ENCODE results near the gene APOBEC4.

APOBEC4 gene

DNA sequence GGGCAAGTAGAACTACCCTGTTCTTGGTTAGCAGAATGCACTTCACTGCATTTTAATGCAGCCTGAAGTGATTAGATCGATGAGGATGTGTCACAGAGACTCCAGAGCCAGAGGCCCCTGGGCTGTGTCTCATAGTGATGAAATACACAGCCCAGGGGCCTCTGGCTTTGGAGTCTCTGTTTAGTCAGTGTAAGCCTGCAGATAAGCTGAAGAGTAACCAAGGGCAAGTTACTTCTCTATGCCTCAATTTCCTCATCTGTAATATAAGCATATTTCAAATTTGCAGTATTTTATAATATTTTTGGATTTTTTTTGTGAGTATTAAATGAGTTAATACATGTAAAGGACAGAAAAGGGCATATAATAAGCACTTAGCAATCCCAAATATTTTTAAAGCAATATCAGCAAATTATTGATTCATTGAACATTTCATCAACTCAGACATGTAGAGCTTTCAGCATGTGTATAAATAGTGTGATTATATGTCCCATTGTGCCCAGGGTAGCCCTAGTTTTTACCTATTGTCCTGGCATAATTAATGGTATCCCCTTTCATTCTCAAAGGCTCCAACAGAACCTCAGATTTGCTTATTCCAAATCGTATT is 23.6 kb upstream of the APOBEC4 start:
- ChIA-PET POLR2A (no interaction called here), CTCF (interaction anchor here (3.4 kb wide), 1 partner anchor 8 kb away, joined by 17 read pairs; no protein-coding TSS in a partner anchor)
- no peak for DNase-seq (ENCODE audit: extremely low spot score)
- TF ChIP-seq FOXM1 (IDR thresholded peaks at IDR 0.05; ENCODE audit: borderline replicate concordance) (no peak), TARDBP (IDR thresholded peaks at IDR 0.05) (no peak), CTBP1 (IDR thresholded peaks at IDR 0.05; ENCODE audit: borderline replicate concordance) (no peak), BHLHE40 (IDR thresholded peaks at IDR 0.05; ENCODE audit: borderline replicate concordance) (no peak), ARNT (IDR thresholded peaks at IDR 0.05) (no peak), FOXK2 (IDR thresholded peaks at IDR 0.05) (no peak), SUZ12 (IDR thresholded peaks at IDR 0.05) (no peak), FOXA1 (IDR thresholded peaks at IDR 0.05) (no peak), ELF4 (IDR thresholded peaks at IDR 0.05) (no peak), SP1 (IDR thresholded peaks at IDR 0.05) (no peak)

DNA sequence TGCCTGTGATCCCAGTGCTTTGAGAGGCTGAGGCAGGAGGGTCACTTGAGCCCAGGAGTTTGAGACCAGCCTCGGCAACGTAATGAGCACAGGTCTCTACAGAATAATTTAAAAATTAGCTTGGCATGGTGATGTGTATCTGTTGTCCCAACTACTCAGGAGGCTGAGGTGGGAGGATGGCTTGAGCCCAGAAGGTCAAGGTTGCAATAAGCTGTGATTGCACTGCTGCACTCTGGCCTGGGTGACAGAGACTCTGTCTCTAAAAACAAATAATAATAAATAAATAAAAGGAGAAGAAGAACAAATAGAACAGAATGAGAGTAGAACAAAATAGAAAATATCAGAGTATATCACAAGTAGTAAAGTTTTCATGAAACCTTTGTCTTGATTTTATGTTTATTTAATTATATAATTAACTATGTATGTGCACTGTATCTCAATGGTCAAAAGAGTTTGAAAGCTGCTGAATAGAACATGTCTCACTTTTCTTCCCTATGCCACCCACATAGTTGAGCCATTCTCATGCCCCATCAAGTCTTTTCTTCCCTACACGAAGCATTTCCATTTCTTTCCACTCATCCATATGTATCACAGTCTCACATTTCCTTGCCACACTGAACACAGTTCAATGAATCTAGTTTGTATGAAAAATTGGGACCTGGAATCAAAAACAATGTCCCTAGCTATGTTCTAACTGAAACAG is 22.9 kb upstream of the APOBEC4 start:
- POLR2A ChIA-PET = no interaction called here
- TF ChIP-seq LEF1 (IDR thresholded peaks at IDR 0.05; ENCODE audit: borderline replicate concordance) = no peak
- TF ChIP-seq CTBP1 (IDR thresholded peaks at IDR 0.05; ENCODE audit: borderline replicate concordance) = no peak
- TF ChIP-seq BHLHE40 (IDR thresholded peaks at IDR 0.05; ENCODE audit: borderline replicate concordance) = no peak
- no peak for TF ChIP-seq FOXK2 (IDR thresholded peaks at IDR 0.05)
- no peak for TF ChIP-seq TARDBP (IDR thresholded peaks at IDR 0.05)
- TF ChIP-seq HDGF (IDR thresholded peaks at IDR 0.05; ENCODE audit: borderline replicate concordance) = no peak
- no peak for TF ChIP-seq FOXA1 (IDR thresholded peaks at IDR 0.05)
- TF ChIP-seq SP1 (IDR thresholded peaks at IDR 0.05) = no peak
- TF ChIP-seq ZNF384 (IDR thresholded peaks at IDR 0.05) = no peak
- TF ChIP-seq ARNT (IDR thresholded peaks at IDR 0.05) = no peak
- TF ChIP-seq ELF4 (IDR thresholded peaks at IDR 0.05) = no peak
- no peak for TF ChIP-seq L3MBTL2 (conservative IDR thresholded peaks at IDR 0.05)
- no peak for TF ChIP-seq FOXM1 (IDR thresholded peaks at IDR 0.05; ENCODE audit: borderline replicate concordance)
- TF ChIP-seq NFRKB (IDR thresholded peaks at IDR 0.05) = no peak
- TF ChIP-seq SUZ12 (IDR thresholded peaks at IDR 0.05) = no peak
- TF ChIP-seq, protein P1, sequence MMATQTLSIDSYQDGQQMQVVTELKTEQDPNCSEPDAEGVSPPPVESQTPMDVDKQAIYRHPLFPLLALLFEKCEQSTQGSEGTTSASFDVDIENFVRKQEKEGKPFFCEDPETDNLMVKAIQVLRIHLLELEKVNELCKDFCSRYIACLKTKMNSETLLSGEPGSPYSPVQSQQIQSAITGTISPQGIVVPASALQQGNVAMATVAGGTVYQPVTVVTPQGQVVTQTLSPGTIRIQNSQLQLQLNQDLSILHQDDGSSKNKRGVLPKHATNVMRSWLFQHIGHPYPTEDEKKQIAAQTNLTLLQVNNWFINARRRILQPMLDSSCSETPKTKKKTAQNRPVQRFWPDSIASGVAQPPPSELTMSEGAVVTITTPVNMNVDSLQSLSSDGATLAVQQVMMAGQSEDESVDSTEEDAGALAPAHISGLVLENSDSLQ (IDR thresholded peaks at IDR 0.05) = no peak
- no peak for DNase-seq (ENCODE audit: extremely low spot score)
- CTCF ChIA-PET = interaction anchor here (3.4 kb wide), 1 partner anchor 9 kb away, joined by 17 read pairs; no protein-coding TSS in a partner anchor

DNA sequence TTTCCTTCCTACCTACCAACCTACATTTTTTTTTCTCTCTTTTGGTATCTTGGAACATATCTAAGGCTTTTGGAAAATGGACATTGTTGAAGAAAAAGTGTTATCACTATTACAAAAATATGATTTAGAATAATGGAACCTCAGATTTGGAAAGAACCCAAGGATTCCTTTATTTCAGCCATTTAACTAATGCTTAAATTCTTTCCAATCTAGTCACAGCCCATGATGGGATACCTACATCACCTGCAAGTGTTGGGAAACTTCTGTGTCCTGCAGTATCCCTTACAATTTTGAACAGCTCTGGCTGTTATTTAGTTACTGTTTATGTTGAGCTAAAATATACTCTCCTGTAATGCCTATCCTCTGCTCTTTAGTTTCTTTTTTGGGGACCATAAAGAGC is 22.3 kb upstream of the APOBEC4 start:
- ChIA-PET POLR2A (no interaction called here), CTCF (interaction anchor here (3.4 kb wide), 1 partner anchor 10 kb away, joined by 17 read pairs; no protein-coding TSS in a partner anchor)
- no peak for TF ChIP-seq SP1 (IDR thresholded peaks at IDR 0.05)
- TF ChIP-seq ARNT (IDR thresholded peaks at IDR 0.05) = no peak
- no peak for TF ChIP-seq ZNF384 (IDR thresholded peaks at IDR 0.05)
- TF ChIP-seq, protein P1 (IDR thresholded peaks at IDR 0.05) = no peak
- no peak for TF ChIP-seq L3MBTL2 (conservative IDR thresholded peaks at IDR 0.05)
- TF ChIP-seq TARDBP (IDR thresholded peaks at IDR 0.05) = no peak
- TF ChIP-seq BHLHE40 (IDR thresholded peaks at IDR 0.05; ENCODE audit: borderline replicate concordance) = no peak
- TF ChIP-seq ELF4 (IDR thresholded peaks at IDR 0.05) = no peak
- no peak for TF ChIP-seq LEF1 (IDR thresholded peaks at IDR 0.05; ENCODE audit: borderline replicate concordance)
- DNase-seq (ENCODE audit: extremely low spot score) = no peak

DNA sequence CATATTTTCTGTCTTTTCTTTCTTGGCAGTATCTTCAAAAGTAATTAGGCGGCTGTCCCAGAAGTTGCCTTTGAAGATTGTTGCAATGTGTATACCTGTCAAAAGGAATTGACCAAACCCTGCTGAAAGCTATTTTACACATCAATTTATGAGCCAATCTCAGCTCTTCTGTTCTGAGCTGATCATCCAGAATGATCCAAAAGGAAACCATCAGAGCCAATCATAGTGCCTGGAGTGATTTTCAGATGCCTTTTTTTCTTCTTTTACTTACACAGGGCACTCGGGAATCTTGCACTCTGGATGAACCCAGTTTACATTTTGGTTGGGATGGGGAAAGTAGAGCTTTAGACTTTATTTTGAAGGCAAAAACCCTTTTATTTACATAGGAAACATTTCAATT is 21.8 kb upstream of the APOBEC4 start:
- DNase-seq (ENCODE audit: extremely low spot score) = no peak
- no peak for TF ChIP-seq TARDBP (IDR thresholded peaks at IDR 0.05)
- CTCF ChIA-PET = interaction anchor here (0.7 to 3.4 kb wide), 2 partner anchors 10 to 19 kb away, joined by 3 to 17 read pairs; no protein-coding TSS in a partner anchor
- POLR2A ChIA-PET = no interaction called here

DNA sequence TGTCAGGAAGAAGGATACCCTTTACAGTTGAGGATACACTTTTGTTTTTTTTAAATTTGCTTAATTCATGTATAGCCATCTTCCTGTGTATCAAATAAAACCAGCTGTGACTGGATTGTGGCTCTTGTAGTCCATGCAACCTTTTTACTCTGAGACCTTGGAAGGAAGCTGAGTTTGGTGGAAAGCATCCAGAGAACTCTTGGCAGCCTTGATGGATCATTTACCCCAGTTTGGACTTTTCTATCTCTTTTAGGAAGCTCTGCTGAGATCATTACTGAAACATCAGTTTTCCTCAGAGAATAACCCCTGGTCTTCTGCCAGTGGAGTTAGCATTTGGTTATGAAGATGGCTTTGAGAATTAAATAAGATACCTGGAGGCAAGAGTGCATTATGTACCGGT is 21.2 kb upstream of the APOBEC4 start:
- TF ChIP-seq FOXM1 (IDR thresholded peaks at IDR 0.05; ENCODE audit: borderline replicate concordance) = no peak
- no peak for TF ChIP-seq BHLHE40 (IDR thresholded peaks at IDR 0.05; ENCODE audit: borderline replicate concordance)
- no peak for TF ChIP-seq SUZ12 (IDR thresholded peaks at IDR 0.05)
- TF ChIP-seq CTBP1 (IDR thresholded peaks at IDR 0.05; ENCODE audit: borderline replicate concordance) = no peak
- TF ChIP-seq TARDBP (IDR thresholded peaks at IDR 0.05) = no peak
- TF ChIP-seq, protein P1 (IDR thresholded peaks at IDR 0.05) = no peak
- no peak for TF ChIP-seq HDGF (IDR thresholded peaks at IDR 0.05; ENCODE audit: borderline replicate concordance)
- TF ChIP-seq NFRKB (IDR thresholded peaks at IDR 0.05) = no peak
- no peak for TF ChIP-seq ARNT (IDR thresholded peaks at IDR 0.05)
- TF ChIP-seq FOXA1 (IDR thresholded peaks at IDR 0.05) = no peak
- no peak for TF ChIP-seq ZNF384 (IDR thresholded peaks at IDR 0.05)
- no peak for TF ChIP-seq FOXK2 (IDR thresholded peaks at IDR 0.05)
- TF ChIP-seq LEF1 (IDR thresholded peaks at IDR 0.05; ENCODE audit: borderline replicate concordance) = no peak
- no peak for TF ChIP-seq L3MBTL2 (conservative IDR thresholded peaks at IDR 0.05)
- no peak for TF ChIP-seq SP1 (IDR thresholded peaks at IDR 0.05)
- no peak for TF ChIP-seq ELF4 (IDR thresholded peaks at IDR 0.05)
- no peak for DNase-seq (ENCODE audit: extremely low spot score)
- ChIA-PET CTCF (interaction anchor here (0.7 to 3.4 kb wide), 3 partner anchors 11 to 25 kb away, joined by 3 to 17 read pairs (median 4); no protein-coding TSS in a partner anchor), POLR2A (no interaction called here)
